Measurements from ENCODE around the gene STK39.

STK39 gene

DNA sequence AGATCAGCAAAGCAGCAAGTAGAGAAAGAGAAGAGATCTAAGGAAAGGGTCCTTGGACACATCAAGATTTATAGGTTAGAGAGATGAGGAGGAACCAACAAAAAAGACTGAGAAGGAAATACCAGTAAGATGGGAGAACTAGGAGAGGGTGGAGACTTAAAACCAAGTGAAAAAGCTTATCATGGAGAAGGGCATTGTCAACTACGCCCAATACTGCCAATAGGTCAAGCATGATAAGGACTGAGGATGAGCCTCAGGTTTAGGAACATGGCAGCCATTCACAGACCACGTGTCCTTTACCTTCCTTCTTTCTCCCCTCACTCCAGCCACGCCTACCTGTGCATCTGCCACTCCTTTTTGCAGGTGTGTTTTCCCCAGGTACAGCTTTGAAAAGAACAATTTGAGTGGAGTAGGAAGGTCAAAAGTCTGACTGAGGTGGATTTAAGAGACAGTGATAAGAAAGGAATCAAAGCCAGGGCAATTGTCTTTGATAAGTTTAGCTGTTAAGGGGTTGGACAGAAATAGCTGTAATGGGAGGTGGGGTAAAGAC is 238.7 kb downstream of the STK39 start:
- DNase-seq, result no peak

DNA sequence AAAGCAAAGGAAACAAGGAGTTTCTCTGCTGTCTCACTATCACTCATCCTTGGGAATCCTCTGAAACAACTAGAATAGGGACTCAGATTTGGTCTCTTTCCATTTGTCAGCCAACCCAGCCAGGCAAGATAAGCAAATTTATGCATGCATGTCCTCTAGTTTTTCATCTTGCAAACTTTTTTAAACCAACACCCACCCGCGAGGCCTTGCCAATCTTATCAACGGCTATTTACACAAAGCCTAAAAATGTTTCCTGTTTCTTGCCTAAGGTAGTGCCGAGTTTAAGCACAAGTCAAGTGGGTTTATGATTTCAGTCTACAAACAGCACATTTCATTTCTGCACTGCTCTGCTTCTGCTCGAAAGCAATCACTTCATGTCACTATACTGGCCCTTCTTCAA is 240.9 kb downstream of the STK39 start:
- no peak for DNase-seq

DNA sequence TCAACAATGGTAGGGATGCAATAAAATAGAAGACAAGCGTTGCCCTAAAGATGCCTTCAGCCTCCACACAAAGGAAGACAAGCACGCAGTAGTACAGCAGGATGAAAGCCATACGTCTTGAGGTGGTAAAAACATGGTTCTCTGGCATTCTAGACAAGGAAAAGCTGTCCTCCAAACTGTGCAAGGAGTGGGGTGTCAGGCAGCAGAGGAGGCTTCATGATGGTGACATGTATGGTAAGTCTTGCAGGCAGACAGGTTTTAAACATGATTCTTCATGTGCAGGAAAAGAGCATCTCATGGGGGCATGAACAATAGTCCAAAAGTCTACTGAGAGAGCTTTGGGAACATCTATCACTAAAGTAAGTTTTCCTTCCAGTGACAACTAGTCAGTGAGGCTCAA is 241.8 kb downstream of the STK39 start:
- no peak for DNase-seq

DNA sequence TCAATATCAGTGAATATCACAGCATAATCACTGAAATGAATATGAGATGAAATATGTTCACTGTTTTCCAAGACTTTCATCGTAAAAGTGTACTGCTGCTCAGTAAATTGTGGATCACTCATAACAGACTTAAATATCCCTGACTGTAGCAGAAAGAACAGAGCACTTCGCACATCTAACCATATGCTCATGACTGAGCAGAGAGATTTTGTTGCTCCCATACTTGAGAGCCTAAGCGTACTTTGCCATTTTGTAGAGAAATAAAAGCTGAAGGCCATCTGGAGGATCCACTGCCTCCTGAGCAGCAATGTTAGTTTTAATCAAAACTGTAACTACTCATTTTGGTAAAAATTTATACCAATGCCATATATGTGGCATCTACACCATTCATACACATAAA is 243.5 kb downstream of the STK39 start:
- no peak for DNase-seq

DNA sequence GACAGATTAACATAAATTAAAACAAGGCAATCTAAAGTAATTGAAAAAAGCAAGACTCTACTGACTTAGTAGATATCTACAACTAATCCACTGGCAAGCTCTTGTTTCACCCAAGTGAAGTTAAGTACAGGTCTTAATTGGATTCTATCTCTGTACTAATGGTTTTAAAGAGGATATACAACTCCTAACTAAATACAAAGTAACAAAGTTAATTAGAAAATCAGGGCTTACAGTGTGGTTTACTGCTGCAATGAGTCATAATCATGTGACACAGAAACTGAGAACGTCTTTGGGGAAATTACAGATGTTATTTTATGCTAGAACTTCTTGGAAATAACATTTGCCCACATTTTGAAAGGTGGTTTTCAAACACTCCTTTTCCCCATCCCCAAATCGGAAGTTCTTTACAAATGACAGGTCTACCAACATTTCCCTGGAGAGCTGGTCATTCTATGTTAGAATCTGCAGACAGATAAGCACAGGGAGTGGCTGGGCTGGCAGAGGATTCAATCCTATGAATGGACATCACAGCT is 245.3 kb downstream of the STK39 start:
- DNase-seq, result no peak

DNA sequence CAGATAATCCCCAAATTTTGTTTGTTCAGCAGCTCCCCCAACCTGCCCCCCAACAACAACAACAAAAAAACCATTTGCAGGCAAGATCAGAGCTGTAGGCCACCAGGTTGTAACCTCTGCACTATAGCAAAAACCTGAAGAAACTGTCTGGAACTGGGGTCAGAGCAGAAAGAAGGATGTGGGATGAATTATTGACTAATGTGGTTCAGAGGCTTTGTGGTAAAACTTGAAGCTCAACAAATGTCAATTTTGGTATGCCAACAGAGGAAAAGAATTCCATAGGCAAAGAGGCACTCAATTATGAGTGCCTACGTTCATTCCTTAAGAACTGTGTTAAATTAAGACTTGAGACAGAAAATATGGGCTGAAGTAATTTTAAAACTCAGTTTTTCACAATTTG is 255.1 kb downstream of the STK39 start:
- DNase-seq, result no peak

DNA sequence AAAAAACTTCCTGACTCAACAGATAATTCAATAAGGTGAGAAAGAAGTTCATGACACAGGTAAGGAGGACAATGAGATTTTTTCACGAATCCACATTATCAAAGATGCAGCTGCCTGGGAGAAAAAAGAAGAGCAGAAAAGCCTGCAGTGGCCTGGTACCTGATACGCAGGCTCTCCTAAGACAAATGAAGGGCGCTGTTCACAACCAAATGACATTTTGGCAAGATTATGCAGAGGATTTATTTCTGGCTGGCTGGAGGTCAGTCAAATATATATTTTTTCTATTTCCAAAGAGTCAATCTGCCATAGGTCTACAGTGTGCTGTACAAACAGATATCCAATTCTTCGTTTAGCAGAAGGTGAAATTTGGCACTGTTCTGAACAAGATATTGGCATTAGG is 257.3 kb downstream of the STK39 start:
- no peak for DNase-seq

DNA sequence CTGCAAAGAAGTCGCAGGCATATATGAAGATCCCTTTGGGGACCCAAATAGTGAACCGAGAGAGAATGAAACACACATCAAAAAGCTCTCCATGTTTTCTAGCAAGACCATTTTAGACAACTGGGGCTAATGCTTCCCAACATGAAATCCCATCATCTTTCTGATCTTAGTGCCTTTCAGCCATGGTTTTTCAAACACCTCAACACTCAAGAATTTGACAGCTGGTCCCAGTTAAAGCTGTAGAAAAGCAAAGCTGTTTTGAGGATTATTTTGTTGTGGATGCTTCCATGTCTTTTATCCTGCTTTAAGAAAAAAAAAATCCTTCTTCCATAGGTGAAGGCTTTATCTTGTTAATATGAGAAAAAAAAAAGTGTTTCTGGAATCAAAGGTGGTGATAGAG is 259.1 kb downstream of the STK39 start:
- DNase-seq, result no peak

DNA sequence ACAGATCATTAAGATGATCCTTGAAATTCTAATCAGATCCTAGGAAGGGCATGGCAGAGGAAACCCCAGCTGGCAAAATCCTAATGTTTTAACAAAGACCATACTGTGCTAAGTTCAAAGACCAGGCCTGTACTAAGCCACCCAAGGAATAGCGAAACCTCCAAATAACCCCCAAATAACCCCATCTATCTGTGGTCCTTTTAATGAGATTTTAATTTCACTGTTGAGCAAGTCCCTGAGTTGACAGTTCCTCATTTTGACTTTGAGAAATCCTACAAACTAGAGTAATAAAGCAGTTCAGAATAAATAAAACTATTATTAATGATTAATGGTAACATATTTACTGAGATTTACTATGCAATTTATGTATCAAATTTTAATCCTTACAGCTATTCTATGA is 259.8 kb downstream of the STK39 start:
- DNase-seq, result no peak

DNA sequence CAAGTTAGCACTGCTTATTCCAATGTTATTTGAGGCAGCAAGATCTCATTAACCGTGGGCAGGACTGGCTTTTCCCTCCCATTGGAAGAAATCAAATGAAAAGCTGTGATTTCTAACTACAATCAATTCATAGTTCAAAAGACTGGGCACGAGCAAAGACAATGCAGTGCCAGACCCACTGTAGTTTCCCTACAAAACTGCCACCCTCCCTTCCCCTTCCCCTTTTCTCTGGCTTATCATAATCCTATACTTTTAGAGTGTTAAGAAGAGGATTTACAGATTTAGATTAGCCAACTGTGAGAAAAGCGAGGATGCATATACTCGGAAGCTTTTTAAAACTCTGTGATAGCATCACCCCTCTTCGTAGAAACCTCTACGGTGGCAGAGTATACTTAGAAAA is 260.4 kb downstream of the STK39 start:
- DNase-seq, result no peak

DNA sequence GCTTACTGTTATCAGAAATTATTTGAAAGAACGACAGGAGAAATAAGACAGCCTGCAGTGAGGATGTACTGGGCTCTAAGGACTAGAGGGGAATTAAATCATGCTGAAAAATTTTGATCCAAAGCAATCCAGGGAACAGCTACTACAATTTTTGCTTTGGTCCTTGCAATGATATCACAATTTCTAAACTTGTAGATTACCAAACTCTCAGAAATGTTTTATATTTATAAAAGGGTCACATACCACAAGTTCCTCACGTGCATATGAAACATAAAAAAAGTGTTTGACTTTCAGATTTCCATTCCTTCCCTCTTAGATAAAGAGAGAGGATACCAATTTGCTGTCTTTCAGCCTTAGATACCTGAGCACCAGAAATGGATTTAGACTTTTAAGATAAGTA is 261.2 kb downstream of the STK39 start:
- DNase-seq, result no peak

DNA sequence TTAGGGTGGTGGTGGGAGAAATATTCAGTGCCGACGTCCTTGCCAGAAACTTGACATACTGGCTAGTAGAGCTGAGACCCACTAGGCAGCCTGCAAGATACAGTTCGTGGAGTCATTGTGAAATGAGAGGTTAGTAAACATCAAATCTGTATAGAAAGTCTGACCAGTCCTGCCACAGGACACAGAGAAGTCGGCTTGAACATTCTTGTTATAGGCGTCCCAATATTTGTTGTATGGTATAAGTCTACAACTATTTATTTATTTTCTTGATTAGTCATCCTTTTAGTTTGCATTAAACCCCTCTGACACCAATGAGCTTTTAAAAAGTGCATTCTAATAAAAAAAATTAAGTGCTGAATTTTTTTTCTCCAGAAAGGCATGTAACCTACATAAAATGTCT is 265.4 kb downstream of the STK39 start:
- DNase-seq, result no peak

DNA sequence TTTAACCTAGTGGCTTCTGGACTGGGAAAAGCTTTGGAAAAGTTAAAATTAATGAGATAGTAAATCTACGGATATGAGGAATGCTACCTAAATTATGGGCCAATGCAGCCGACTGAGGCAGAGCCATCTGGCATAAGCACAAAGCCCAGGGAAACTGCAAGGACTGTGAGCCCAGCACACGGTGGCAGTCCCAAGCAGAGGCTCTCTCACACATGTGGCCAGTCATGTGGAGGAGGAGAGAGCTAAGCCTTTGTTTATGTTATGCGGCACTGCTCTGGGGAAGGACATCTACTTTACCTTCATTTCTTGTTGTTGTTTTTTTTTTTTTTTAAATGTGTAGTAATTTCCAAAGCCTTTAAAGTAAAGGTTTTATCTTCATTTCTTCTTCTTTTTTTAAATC is 267.0 kb downstream of the STK39 start:
- DNase-seq, result peak in 4 of 56 donors; percentile 9 to 32 (median 17)

DNA sequence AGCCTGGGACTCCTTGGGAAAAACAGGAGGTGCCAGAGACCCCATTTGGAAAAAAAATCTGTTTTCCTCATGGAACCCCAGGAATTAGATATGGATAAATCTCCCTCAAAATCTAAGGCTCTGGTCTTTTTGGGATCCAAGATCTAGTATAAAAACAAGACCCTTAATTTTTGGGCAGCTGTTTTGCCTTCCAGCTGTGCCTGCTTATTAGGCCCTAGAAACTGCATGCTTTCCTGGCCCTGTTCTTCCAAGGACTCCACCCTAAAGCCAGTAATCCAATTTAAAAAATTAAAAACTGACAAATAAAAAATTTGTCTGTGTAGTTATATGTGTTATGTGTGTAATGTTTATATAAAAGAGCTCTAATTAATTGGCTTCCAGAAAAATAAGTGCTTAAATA is 274.6 kb downstream of the STK39 start:
- DNase-seq, result no peak

DNA sequence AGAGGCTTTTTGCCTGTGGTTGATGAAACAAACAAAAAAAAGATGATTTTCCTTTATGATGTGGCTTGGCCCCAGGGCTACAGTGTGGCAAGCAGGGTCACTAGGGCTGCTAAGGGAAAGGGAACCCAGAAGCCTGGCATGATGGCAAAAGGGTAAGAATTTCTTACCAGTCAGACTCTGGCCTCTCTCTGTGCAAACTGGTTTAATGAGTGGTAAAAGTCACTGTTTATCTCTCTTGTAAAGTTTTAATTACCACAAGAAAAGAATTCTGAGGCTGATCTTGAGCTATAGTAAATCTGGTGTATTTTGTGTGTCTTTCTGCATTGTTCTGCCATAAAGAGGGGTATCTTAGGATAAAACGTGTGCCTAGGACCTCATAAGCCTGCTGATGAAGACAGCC is 275.4 kb downstream of the STK39 start:
- no peak for DNase-seq

DNA sequence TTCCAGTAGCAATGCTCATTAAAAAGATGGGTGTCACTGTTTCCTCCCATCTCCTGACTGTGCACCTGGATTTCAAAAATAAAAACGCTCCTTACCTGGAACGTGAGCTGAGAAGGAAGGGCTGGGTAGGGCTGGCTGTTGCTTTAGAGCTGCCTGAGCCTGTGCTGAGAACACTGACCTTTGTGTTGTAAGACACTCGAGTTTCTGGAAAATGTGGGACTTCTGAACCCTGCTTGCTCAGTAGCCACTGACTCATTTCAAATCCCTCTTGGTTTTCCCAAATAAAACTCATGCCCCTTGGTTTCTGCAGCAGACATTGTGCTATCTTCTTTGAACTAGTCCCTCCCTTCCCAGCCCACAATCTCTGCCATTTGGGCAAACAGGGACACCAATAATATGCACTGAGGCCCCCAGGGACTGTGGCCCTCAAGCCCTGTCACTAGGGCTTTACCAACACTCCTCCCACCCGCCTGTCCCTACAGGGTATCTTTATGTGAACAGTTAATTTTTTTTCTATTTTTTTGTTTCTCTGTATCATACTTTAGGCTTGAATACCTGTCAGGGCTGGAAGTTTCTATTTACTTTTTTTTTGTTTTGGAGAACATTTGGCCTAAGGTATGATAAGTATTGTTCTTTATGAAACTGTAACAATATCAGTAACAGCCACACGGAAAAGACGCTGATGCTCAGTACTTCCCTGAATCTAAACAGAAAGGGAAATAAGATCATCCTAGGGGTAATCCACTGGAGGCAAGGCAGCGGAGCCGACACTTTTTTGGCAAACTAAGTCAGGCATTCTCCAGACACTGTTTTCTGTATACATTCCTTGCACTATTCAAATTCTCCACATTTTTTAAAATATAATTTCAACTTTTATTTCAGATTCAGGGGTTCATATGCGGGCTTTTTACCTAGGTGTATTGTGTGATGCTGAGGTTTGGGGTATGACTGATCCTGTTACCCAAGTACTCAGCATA is 280.2 kb downstream of the STK39 start:
- no peak for DNase-seq

DNA sequence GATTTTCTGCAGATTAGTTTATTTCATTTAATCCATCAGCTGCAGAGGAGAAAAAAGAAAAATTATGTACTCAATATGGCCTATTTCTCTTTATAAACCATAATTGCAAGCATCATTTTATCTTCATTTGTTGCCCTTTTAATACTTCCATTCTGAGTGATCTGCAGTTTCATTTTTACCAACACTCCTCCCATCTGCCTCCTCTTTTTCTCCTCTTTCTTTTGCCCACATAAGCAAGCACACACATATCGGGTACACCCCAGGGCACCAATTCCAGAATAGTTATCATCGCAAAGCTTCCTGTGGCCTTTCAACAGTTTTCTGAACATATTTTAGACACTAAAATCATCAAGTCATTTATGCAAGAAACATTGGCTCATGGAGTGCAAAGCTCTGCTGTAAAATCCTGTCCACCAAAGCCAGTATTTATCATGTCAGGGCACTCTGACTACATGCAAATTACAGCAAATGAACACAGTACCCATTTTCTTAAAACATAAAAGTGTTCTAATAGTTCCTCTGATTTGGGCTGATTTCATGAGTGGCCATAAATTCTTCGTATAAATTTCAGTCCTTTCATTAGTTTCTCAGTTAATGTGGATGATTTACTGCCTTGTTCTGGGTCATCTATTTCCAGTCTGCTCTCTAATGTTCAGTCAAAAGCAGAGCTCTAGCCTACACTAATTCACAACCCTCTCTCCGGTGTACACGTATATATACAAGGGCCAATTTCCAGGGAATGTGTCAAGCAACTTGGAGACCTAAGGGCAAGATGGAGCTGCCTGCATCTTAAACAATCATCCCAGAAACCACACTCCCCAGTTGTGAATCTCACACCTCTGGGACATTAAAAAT is 281.3 kb downstream of the STK39 start:
- DNase-seq, result no peak

DNA sequence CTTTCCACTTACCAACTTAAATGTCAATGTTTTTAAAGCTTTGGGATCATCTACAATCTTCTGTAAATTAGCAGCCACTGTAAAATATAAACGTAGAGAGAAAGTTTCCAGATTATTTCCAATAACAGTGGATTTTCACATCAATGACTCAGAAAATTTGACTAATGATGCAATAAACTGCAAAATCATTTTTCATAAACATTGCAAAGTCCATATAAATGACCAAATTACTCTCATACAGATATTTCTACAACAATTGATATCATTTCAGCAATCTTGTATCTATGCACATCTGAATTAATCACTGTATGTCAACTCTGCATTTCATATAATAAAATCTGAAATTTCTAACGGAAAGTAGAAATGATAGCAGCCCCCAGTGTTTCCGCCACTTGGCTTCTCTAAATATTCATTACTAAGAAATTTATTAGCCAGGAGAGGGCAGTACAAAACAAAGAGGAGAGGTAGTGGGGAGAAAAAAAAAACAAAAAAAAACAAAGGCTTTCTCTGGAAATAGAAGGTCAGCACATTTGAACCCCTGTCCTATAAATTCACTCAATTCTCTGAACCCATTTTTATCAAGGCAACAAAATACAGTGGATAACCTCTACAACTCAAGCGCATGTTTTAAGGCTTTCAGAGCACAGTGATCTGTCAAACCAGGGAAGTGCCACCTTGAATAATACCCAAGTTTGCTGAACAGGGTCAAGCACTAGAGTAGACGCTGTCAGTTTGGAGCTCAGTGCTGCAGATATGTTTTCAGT is 282.6 kb downstream of the STK39 start:
- no peak for DNase-seq

DNA sequence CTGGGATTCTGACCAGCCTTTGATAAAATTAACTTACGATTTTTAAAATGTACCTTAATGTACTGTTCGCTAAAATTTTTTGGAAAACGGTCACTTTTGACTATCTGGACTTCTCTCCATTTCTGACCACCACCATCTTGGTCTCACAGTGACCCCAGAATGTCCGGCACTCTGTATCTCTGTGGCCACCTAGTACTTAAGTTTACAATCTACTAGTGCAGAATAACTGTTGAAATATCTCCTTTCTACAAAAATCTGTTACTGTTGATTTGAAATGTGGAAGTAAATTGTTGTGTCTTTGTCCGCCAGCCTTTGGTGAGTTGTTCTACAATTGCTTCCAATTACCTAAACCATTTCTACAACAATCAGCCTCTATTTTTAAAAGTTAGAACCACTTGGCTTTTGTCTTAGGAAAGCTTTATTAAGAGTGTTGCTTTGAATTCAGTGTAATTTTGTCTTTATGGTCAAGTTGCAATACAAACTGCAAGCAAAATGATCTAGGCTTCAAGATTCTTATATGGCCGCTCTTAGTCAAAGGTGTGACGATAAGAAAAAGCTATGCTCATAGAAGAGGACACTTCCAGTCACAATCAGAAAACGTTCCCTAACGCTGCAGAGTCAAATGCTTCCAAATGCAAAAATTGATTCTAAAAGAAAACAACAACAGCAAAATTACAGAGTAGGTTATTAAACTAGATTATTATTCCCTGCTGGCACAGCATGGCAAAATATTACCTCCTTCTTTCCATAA is 283.3 kb downstream of the STK39 start:
- DNase-seq, result no peak
